CD4-positive, alpha-beta T cell treated with Interleukin-15 for 4 hours (primary cell): ENCODE measurements around the gene LVRN.

Experiments used
- DNase-seq: peaks from one replicate; pipeline ENCODE4 v3.0.0-alpha.2; 2020; ENCODE audit warnings: low spot score

The LVRN gene

GRCh38 chr5:115956957-115957356 lies 5.3 kb upstream of the LVRN start:
- no peak for DNase-seq

- no peak for DNase-seq
Measured at GRCh38 chr5:115961381-115962238, 665 bp upstream of the LVRN start.

GRCh38 chr5:115962565-115963402 lies 509 bp downstream of the LVRN start:
- DNase-seq = no peak

GRCh38 chr5:115963566-115963965 lies 1.3 kb downstream of the LVRN start:
- DNase-seq = no peak

- DNase-seq = no peak
Measured at GRCh38 chr5:115968770-115969169, 6.5 kb downstream of the LVRN start.

GRCh38 chr5:115977096-115977495 lies 14.8 kb downstream of the LVRN start:
- DNase-seq = no peak

GRCh38 chr5:115977988-115978387 lies 15.7 kb downstream of the LVRN start:
- DNase-seq = no peak

GRCh38 chr5:115978779-115979178 lies 16.5 kb downstream of the LVRN start:
- DNase-seq = no peak

GRCh38 chr5:115979201-115980041 lies 17.1 kb downstream of the LVRN start:
- DNase-seq = no peak

- DNase-seq = no peak
Measured at GRCh38 chr5:115983519-115983918, 21.2 kb downstream of the LVRN start.

GRCh38 chr5:115985802-115986757 lies 23.8 kb downstream of the LVRN start:
- DNase-seq = no peak

GRCh38 chr5:115988002-115988401 lies 25.7 kb downstream of the LVRN start:
- no peak for DNase-seq

- no peak for DNase-seq
Measured at GRCh38 chr5:115992848-115993350, 30.6 kb downstream of the LVRN start.

- no peak for DNase-seq
Measured at GRCh38 chr5:115995351-115995750, 33.1 kb downstream of the LVRN start.

GRCh38 chr5:116002116-116002906 lies 40.0 kb downstream of the LVRN start:
- DNase-seq = no peak

GRCh38 chr5:116004248-116004647 lies 42.0 kb downstream of the LVRN start:
- no peak for DNase-seq

GRCh38 chr5:116009806-116010205 lies 47.5 kb downstream of the LVRN start:
- DNase-seq = no peak

GRCh38 chr5:116011046-116011445 lies 48.8 kb downstream of the LVRN start:
- DNase-seq = no peak

GRCh38 chr5:116013207-116013785 lies 51.0 kb downstream of the LVRN start:
- DNase-seq = no peak

- no peak for DNase-seq
Measured at GRCh38 chr5:116013936-116014335, 51.7 kb downstream of the LVRN start.
